AG08395 (cell line): ENCODE results near the gene OPCML.

Experiments
- DNase-seq: peaks from one replicate; pipeline ENCODE4 v3.0.0; 2012; ENCODE audit warnings: mixed read lengths, low spot score

The OPCML gene

GRCh38 chr11:133503236-133503635 is 29.1 kb downstream of the OPCML start:
- no peak for DNase-seq

- DNase-seq = no peak
Observed at GRCh38 chr11:133501643-133502539, 30.4 kb downstream of the OPCML start.

- DNase-seq = no peak
Observed at GRCh38 chr11:133500936-133501335, 31.4 kb downstream of the OPCML start.

GRCh38 chr11:133500435-133500834 is 31.9 kb downstream of the OPCML start:
- DNase-seq = no peak

DNA sequence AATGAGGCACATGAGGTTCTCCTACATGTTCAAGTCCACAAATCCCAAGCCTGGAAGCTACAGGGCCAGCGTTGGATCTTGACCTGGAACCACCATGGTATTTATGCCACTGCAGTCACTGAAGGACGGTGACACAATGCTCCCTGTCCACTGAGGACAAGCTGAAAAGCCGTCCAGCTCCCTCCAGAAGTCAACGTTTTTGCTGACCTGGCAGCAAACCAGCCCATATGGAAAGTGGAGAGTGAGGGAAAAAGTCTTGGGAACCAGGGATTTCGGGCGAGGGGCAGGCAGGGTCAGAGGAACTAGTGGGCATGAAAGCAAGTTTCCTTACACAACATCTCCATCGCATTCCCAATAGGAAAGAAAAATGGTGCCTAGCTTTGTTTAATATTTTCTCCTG is 33.3 kb downstream of the OPCML start:
- no peak for DNase-seq

DNA sequence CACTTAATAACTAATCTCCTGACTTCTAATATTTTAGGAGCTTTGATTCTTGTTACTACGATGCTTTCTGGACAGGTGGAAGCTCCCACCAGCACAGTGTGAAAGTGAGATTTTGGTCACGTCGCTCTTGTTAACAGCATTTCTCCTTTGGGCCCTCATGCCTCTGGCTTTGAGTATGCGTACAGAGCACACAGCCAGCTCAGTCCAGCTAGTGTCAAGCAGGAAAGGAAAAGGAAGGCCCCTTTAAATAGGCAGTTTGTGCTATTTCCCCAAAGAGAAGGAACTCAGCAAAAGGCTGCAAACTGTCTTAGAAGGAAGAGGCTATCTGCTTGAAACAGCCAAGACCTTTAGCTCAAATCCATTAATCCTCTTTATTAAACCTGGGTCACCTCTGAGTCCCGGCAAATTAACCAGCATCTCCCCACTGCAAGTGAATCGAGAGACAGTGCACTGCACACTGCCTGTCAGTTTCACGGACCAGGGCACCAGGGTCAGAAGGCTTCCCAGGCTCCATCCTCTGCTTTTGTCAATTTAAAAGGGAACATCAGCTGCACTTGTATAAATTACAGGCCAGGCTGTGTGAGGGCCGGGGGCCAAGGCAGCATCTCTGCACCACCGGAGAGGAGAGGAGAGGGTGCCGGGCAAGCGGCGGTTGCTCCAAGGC is 34.7 kb downstream of the OPCML start:
- no peak for DNase-seq

DNA sequence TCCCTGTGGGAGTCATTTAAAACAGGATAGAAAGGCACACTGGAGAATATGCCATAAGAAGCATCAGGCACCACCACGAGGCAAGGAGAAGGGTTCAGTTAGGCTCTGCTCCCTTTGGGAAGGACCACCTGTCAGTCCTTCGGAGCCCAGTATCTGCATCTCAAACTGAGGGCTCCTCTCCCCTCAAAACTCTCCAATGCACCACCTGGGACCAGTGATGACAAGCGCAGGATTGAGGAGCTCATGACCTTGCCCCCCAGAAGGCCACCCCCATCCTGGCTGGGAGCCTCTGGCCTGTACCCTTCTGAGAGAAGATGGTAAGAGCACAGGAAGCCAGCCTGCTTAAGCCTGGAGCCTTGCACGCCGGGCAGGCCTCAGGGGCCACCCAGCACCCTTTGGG is 39.4 kb downstream of the OPCML start:
- DNase-seq = no peak

GRCh38 chr11:133491680-133492383 is 40.5 kb downstream of the OPCML start:
- DNase-seq = no peak

- DNase-seq = no peak
Observed at GRCh38 chr11:133480722-133481121, 51.6 kb downstream of the OPCML start.

- DNase-seq = no peak
Observed at GRCh38 chr11:133479209-133479608, 53.1 kb downstream of the OPCML start.

- DNase-seq = no peak
Observed at GRCh38 chr11:133477251-133477625, 55.1 kb downstream of the OPCML start.

DNA sequence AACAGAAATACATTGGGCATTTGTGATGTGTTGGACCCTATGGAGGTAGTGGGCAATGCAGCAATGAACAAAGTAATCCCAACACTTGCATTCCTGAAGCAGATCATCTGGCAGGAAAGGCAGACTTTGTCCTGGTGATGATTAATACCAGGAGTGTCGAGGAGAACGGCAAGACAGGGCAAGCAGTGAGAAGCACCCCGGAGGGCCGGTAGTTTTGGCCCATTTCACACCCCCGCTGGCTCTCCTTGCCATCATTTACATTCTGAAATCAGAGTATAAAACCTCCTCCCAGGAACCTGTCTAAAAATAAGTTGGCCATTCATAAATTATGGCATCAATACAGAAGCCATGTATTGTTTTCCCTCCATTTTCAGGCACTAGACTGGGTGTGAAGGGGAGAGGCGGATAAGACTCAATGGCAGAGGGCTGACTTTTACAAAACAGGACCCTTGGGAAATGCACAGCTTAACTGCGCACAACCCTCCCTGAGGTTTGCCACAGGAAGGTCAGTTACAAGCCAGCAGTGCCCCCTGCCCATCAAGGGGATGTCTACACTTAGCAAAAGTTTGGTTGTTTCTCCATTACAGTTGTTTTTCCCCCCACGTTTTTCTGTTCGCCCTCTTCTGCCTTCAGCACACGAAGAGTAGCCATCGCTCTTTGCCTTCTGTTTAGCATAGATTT is 55.6 kb downstream of the OPCML start:
- no peak for DNase-seq

- no peak for DNase-seq
Observed at GRCh38 chr11:133474461-133474860, 57.8 kb downstream of the OPCML start.

GRCh38 chr11:133467686-133468085 is 64.6 kb downstream of the OPCML start:
- no peak for DNase-seq

GRCh38 chr11:133443206-133443747 is 89.0 kb downstream of the OPCML start:
- no peak for DNase-seq

GRCh38 chr11:133441964-133442660 is 90.2 kb downstream of the OPCML start:
- no peak for DNase-seq

DNA sequence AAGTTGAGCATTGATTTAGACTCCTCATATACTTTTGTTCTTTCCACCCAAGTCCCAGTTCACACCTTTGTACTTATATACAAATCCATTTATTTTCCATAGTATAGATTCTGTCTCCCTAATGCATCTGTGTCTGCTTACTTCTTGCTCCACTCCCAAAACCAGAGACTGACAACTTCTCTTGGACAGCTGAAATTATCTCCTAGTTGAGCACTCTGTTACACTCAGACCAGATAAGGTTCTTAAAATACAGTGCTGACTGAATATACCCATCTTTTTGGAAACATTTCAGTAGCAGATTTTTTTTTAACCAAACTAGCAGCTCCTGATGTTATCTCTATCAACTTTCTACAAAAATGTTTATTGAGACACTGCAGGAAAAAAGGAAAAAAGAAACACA is 106.3 kb downstream of the OPCML start:
- DNase-seq = no peak

DNA sequence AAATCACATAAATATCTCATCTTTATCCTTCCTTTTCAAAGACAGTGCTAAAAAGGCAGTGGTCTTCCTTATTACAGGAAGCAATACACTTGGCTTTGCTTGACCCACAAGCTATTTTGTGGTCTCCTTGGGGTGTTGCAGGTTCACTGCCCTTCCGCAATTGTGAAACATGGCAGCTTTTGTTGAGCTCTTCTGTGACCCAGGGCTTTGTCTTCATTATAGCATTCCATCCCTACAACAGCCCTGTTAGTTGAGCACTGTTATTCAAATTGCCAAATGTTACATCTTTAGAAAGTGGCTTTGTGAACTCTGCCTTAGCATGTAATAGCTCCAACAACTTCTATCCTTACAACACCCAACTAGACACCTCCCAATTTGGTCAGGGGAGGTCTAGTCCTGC is 107.1 kb downstream of the OPCML start:
- DNase-seq = no peak

- DNase-seq = no peak
Observed at GRCh38 chr11:133418218-133418617, 114.1 kb downstream of the OPCML start.

DNA sequence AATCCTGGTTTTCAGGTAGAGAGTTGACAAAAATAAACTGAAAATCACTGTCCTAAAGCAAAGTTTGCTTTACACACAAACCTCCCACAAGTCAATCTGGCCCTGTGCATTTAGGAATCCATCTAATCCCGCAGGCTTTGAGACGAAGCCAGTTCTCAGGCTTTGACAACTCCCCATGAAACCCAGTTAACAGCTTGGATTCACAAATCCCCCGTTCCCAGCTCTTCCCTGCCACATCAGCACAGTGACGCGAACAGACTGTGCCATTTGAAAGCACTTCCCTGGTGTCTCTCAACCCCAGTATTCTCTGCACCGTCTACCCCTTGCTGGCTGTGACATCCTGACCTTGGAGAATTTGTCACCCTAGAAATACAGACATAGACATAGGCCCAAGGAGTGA is 117.8 kb downstream of the OPCML start:
- no peak for DNase-seq

GRCh38 chr11:133413703-133414102 is 118.6 kb downstream of the OPCML start:
- DNase-seq = no peak
